SK-N-MC (cell line): ENCODE data around the gene CCDC110.

Experiments
- EZH2 ChIP-seq: fragments of 200-600 bp; sonication (generic); IDR thresholded peaks from one replicate; pipeline ENCODE4 v1.6.1; 2017; ENCODE audit warnings: antibody characterized with exemption
- POLR2AphosphoS5 ChIP-seq: IDR thresholded peaks from 2 replicates; pipeline ENCODE4 v1.6.1; 2012; ENCODE audit warnings: mild to moderate bottlenecking, low read depth, low read length, borderline replicate concordance

GRCh38 chr4:185464887-185465286, 6.6 kb downstream of the CCDC110 start:
- TF ChIP-seq EZH2 (no peak), POLR2AphosphoS5 (no peak)
